DOHH2 (cell line): ENCODE results near the gene RPS16.
"Not testable (repeated sequence)": the region's sequence is repeated elsewhere in the genome, so short reads cannot be mapped to it uniquely, and the experiment has no call there.

ENCODE experiments used
- H3F3A ChIP-seq: fragments of 200-600 bp; sonication (generic), shearing (Covaris generic); 2 replicates; pipeline ENCODE4 v1.6.0; 2016; ENCODE audit warnings: antibody characterized with exemption, mild to moderate bottlenecking; ENCODE audit not compliant: control insufficient read depth, insufficient read depth
- H3K27ac ChIP-seq: fragments of 200-600 bp; sonication (generic); 2 replicates; pipeline ENCODE4 v1.5.1; 2014; ENCODE audit warnings: low read depth, mild to moderate bottlenecking, low read length, moderate library complexity
- H3K27me3 ChIP-seq: fragments of 200-600 bp; sonication (generic); 2 replicates; pipeline ENCODE4 v1.6.1; 2014; ENCODE audit warnings: mild to moderate bottlenecking, low read length, mixed read lengths; ENCODE audit not compliant: control insufficient read depth
- H3K36me3 ChIP-seq: fragments of 200-600 bp; sonication (generic); 2 replicates; pipeline ENCODE4 v1.6.1; 2014; ENCODE audit warnings: mild to moderate bottlenecking, low read length, moderate library complexity, mixed read lengths; ENCODE audit not compliant: control insufficient read depth
- H3K4me1 ChIP-seq: fragments of 200-600 bp; sonication (generic); 2 replicates; pipeline ENCODE4 v1.6.1; 2014; ENCODE audit warnings: mild to moderate bottlenecking, low read length, mixed read lengths; ENCODE audit not compliant: control insufficient read depth
- H3K4me2 ChIP-seq: fragments of 200-600 bp; sonication (generic); 2 replicates; pipeline ENCODE4 v1.6.0; 2014; ENCODE audit warnings: mild to moderate bottlenecking, low read length, moderate library complexity
- H3K4me3 ChIP-seq: fragments of 200-600 bp; sonication (generic); 2 replicates; pipeline ENCODE4 v1.5.1; 2014; ENCODE audit warnings: mild to moderate bottlenecking, low read length, mixed read lengths
- H3K79me2 ChIP-seq: fragments of 200-600 bp; sonication (generic); 2 replicates; pipeline ENCODE4 v1.6.1; 2014; ENCODE audit warnings: mild to moderate bottlenecking, low read length, mixed read lengths; ENCODE audit not compliant: control insufficient read depth
- H3K9me2 ChIP-seq: fragments of 200-600 bp; sonication (generic); replicated peaks from 2 replicates; pipeline ENCODE4 v1.6.1; 2014; ENCODE audit warnings: mild to moderate bottlenecking, low read length, mixed read lengths; ENCODE audit not compliant: control insufficient read depth
- H3K9me3 ChIP-seq: fragments of 200-600 bp; sonication (generic); 2 replicates; pipeline ENCODE4 v1.6.1; 2014; ENCODE audit warnings: antibody characterized with exemption, low read length, mixed read lengths; ENCODE audit not compliant: control insufficient read depth, insufficient read depth
- H4K20me1 ChIP-seq: fragments of 200-600 bp; sonication (generic); 2 replicates; pipeline ENCODE4 v1.6.0; 2014; ENCODE audit warnings: low read depth, mild to moderate bottlenecking, antibody characterized with exemption, low read length, moderate library complexity; ENCODE audit not compliant: control insufficient read depth, insufficient read depth
- EZH2phosphoT487 ChIP-seq: fragments of 200-600 bp; sonication (generic); IDR thresholded peaks from 2 replicates; pipeline ENCODE4 v1.6.1; 2017; ENCODE audit warnings: borderline replicate concordance, mild to moderate bottlenecking, antibody characterized with exemption, low read length, moderate library complexity, mixed read lengths
- TF ChIP-seq, protein P1 (sequence below): fragments of 200-600 bp; sonication (generic); IDR thresholded peaks from one replicate; pipeline ENCODE4 v1.5.1; 2014; ENCODE audit warnings: antibody characterized with exemption, mild to moderate bottlenecking, low read depth, low read length; ENCODE audit not compliant: poor library complexity, severe bottlenecking

Gene RPS16

DNA sequence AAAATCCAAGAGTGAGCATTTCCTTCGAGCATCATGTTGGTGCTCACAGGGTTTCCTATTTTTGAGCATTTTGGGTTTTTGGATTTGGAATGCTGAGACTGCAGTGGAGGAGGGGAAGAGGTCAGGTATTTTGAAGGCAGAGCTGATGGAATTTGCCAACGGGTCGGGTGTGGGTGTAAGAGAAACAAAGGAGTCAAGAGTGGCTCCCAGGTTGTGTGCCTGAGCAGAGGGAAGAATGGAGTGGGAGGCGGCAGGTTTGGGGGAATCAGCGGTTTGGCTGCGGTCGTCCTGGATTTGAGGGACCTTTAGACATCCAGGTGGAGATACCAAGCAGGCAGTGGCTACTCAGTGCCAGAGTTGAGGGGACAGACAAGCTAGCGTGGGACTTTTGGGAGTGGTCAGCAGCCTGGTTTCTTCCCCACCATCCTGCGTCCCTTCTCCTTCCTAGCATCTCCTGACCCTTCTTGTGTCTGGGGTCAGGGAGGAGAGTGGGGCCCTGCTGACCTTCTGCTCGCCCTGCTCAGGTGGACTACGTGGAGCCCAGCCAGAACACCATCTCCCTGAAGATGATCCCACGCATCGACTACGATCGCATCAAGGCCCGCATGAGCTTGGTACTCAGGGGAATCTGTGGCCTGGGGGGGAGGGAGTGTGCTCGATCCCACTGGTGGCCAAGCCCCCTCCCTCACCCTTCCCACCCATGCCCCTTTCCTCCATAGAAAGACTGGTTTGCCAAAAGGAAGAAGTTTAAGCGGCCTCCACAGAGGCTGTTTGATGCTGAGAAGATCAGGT is 30.4 kb upstream of the RPS16 start:
- Histone ChIP-seq H3K79me2 (no peaks in the 10 kb centered on the region; the same call in 1 of the 2 replicates), H3K9me2 (no peaks in the 10 kb centered on the region), H3K27me3 (no peaks in the 10 kb centered on the region), H3K27ac (no peak overlapping the region), H3K4me3 (no peak overlapping the region), H3K4me1 (no peaks in the 10 kb centered on the region), H3K4me2 (no peak overlapping the region), H3K36me3 (peaks cover 76% of the 10 kb centered on the region), H4K20me1 (no peaks in the 10 kb centered on the region), H3K9me3 (no peaks in the 10 kb centered on the region), H3F3A (no peaks in the 10 kb centered on the region)
- TF ChIP-seq EZH2phosphoT487: no peak
- TF ChIP-seq, protein P1, sequence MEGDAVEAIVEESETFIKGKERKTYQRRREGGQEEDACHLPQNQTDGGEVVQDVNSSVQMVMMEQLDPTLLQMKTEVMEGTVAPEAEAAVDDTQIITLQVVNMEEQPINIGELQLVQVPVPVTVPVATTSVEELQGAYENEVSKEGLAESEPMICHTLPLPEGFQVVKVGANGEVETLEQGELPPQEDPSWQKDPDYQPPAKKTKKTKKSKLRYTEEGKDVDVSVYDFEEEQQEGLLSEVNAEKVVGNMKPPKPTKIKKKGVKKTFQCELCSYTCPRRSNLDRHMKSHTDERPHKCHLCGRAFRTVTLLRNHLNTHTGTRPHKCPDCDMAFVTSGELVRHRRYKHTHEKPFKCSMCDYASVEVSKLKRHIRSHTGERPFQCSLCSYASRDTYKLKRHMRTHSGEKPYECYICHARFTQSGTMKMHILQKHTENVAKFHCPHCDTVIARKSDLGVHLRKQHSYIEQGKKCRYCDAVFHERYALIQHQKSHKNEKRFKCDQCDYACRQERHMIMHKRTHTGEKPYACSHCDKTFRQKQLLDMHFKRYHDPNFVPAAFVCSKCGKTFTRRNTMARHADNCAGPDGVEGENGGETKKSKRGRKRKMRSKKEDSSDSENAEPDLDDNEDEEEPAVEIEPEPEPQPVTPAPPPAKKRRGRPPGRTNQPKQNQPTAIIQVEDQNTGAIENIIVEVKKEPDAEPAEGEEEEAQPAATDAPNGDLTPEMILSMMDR: no peak

DNA sequence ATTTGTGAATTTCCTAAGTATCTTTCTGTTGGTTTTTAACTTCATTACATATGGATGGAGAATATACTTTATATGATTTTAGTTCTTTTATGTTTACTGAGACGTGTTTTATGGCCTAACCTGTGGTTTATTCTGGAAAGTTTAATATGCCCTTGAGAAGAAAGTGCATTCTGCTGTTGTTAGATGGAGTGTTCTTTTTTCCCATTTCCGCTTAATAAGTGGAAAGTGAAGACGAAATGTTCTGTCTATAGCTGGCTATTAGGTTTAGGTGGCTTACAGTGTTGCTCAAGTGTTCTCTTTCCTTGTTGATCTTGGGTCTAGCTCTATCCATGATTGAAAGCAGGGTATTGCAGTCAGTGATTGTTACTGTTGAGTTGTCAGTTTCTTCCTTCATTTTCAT is 27.7 kb upstream of the RPS16 start:
- no peaks in the 10 kb centered on the region for H3K4me1 ChIP-seq
- TF ChIP-seq, protein P1: no peak
- no peak for TF ChIP-seq EZH2phosphoT487
- no peak overlapping the region for H3K4me2 ChIP-seq
- H3F3A ChIP-seq: no peaks in the 10 kb centered on the region
- peaks cover 76% of the 10 kb centered on the region for H3K36me3 ChIP-seq
- no peak overlapping the region for H3K27ac ChIP-seq
- H3K27me3 ChIP-seq: no peaks in the 10 kb centered on the region
- no peaks in the 10 kb centered on the region for H4K20me1 ChIP-seq
- H3K9me3 ChIP-seq: no peaks in the 10 kb centered on the region
- H3K79me2 ChIP-seq: no peaks in the 10 kb centered on the region; the same call in 1 of the 2 replicates
- H3K9me2 ChIP-seq: no peaks in the 10 kb centered on the region
- no peak overlapping the region for H3K4me3 ChIP-seq

DNA sequence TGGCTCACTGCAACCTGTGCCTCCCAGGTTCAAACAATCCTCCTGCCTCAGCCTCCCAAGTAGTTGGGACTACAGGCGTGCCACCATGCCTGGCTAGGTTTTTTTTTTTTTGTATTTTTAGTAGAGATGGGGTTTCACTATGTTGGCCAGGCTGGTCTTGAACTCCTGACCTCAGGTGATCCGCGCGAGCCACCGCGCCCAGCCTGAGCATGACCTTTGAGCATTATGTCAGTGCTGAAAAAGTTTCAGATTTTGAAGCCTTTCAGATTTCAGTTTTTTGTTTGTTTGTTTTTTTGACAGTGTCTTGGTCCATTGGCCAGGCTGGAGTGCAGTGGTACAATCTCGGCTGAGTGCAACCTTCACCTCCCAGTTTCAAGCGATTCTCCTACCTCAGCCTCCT is 15.5 kb upstream of the RPS16 start:
- not testable (repeated sequence) for H3K9me2 ChIP-seq, H3K4me2 ChIP-seq, H3K9me3 ChIP-seq, H3K4me3 ChIP-seq, H3K27me3 ChIP-seq, H3F3A ChIP-seq, H3K27ac ChIP-seq, H4K20me1 ChIP-seq
- peaks cover 89% of the 10 kb centered on the region for H3K79me2 ChIP-seq
- H3K36me3 ChIP-seq: peaks cover 71% of the 10 kb centered on the region
- H3K4me1 ChIP-seq: peaks cover 44% of the 10 kb centered on the region

DNA sequence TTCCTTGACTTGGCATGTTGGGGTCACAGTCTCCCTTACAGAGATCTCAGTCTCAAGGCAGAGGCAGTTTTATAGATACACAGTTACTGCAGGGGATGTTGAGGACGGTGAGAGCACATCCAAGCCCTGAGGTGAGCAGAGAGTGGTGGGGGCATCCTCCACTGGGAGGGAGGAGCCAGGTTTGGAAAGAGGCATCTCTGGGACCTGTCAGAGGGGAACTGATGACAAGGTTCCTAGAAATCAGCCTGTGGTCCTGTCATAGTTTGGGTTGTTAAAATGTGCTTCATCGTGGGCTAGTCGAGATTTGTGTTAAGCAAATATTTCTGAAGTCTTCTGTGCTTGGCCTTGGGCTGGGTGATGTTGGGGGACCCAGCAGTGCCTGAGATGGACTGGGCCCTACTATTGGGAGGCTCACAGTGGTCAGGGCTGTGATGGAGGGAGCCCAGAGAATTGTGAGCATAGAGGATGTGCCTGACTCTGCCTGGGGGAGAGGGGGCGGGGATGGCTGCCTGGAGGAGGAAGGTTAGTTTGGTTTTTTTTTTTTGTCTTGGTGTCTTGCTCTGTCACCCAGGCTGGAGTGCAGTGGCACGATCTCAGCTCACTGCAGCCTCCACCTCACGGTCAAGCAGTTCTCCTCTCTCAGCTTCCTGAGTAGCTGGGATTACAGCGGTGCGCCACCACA is 13.5 kb upstream of the RPS16 start:
- no peaks in the 10 kb centered on the region for H3K27me3 ChIP-seq
- H3K4me1 ChIP-seq: peaks cover 45% of the 10 kb centered on the region
- H3K36me3 ChIP-seq: peaks cover 81% of the 10 kb centered on the region
- peaks cover 98% of the 10 kb centered on the region for H3K79me2 ChIP-seq
- H3K9me2 ChIP-seq: no peaks in the 10 kb centered on the region
- no peak overlapping the region; the same call in 1 of the 2 replicates for H3K4me3 ChIP-seq
- no peaks in the 10 kb centered on the region for H3K9me3 ChIP-seq
- 0 out of 2 replicates have a peak, but pooled peaks cover 7% of the 10 kb centered on the region for H4K20me1 ChIP-seq
- peaks cover 3% of the 10 kb centered on the region; the same call in 1 of the 2 replicates for H3F3A ChIP-seq
- H3K4me2 ChIP-seq: peak overlapping the region; percentile 77
- H3K27ac ChIP-seq: no peak overlapping the region
- TF ChIP-seq EZH2phosphoT487: no peak
- TF ChIP-seq, protein P1: no peak
